H1 (cell line): ENCODE results near the gene CEBPE.

Experiments used
- CHD2 ChIP-seq: IDR thresholded peaks from 2 replicates; pipeline ENCODE4 v1.6.1; 2012; ENCODE audit warnings: low read length, improper control_type of control experiment
- CREB1 ChIP-seq: IDR thresholded peaks from 2 replicates; pipeline ENCODE4 v1.6.1; 2012; ENCODE audit warnings: inconsistent platforms
- EP300 ChIP-seq, 2 experiments: IDR thresholded peaks; 1 replicate in 1 of 2; 2 replicates in 1 of 2; pipeline ENCODE4 v1.6.1; 2011 to 2012; ENCODE audit warnings: low read depth in 2 of 2, low read length in 2 of 2, mild to moderate bottlenecking in 2 of 2, borderline replicate concordance in 1 of 2, inconsistent platforms in 1 of 2, moderate library complexity in 1 of 2
- EZH2 ChIP-seq: fragments of 200-600 bp; sonication (generic); IDR thresholded peaks from 2 replicates; pipeline ENCODE4 v1.7.1; 2012; ENCODE audit warnings: low read depth, mild to moderate bottlenecking, moderate library complexity, low read length, inconsistent platforms; ENCODE audit not compliant: severe bottlenecking
- KDM5A ChIP-seq: fragments of 200-600 bp; IDR thresholded peaks from 2 replicates; pipeline ENCODE4 v1.7.1; 2012; ENCODE audit warnings: mild to moderate bottlenecking, low read length, inconsistent platforms, mixed read lengths
- MAFK ChIP-seq: IDR thresholded peaks from 2 replicates; pipeline ENCODE4 v1.6.1; 2012; ENCODE audit warnings: low read depth, mild to moderate bottlenecking, improper control_type of control experiment, low read length
- PHF8 ChIP-seq: fragments of 200-600 bp; sonication (generic); conservative IDR thresholded peaks from 2 replicates; pipeline ENCODE4 v1.7.1; 2012; ENCODE audit warnings: low read depth, mild to moderate bottlenecking, inconsistent platforms, low read length, moderate library complexity
- POLR2AphosphoS5 ChIP-seq: IDR thresholded peaks from 2 replicates; pipeline ENCODE4 v1.6.1; 2011; ENCODE audit warnings: low read depth, low read length
- SUZ12 ChIP-seq: fragments of 200-600 bp; sonication (generic); IDR thresholded peaks from 2 replicates; pipeline ENCODE4 v1.6.1; 2012; ENCODE audit warnings: mild to moderate bottlenecking, inconsistent platforms, low read length, moderate library complexity, mixed read lengths
- TAF1 ChIP-seq: IDR thresholded peaks from 2 replicates; pipeline ENCODE4 v1.6.1; 2011; ENCODE audit warnings: mild to moderate bottlenecking, low read depth, low read length
- YY1 ChIP-seq: IDR thresholded peaks from 2 replicates; pipeline ENCODE4 v1.6.1; 2011; ENCODE audit warnings: low read depth, mild to moderate bottlenecking, low read length
- TF ChIP-seq, protein P1 (sequence below), 3 experiments: IDR thresholded peaks; 1 replicate in 2 of 3; 2 replicates in 1 of 3; pipeline versions ENCODE4 v1.5.1 to v1.6.1; 2011; ENCODE audit warnings: low read length in 3 of 3, mild to moderate bottlenecking in 3 of 3, inconsistent platforms in 2 of 3, low read depth in 1 of 3, moderate library complexity in 1 of 3; ENCODE audit not compliant: insufficient read depth in 1 of 3; ENCODE audit errors: control extremely low read depth in 1 of 3

DNA sequence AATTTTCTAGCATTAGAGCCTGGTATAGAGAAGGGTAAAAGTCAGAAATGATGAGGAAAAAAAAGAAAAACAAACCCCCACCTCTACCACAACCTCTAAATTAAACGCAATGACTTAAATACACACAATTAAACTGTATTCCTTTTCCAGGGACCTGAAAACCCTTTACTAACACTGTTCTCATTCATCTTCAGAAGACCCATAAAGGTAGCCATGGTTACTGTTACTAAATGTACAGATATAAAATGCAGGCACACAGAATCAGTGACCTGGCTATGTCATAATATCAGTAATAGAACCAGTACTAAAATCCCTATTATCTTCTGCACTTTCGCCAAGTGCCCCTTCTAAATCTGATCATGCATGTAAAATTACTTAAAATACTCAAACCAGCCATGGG lies 25.5 kb downstream of the CEBPE start:
- TF ChIP-seq, protein P1, sequence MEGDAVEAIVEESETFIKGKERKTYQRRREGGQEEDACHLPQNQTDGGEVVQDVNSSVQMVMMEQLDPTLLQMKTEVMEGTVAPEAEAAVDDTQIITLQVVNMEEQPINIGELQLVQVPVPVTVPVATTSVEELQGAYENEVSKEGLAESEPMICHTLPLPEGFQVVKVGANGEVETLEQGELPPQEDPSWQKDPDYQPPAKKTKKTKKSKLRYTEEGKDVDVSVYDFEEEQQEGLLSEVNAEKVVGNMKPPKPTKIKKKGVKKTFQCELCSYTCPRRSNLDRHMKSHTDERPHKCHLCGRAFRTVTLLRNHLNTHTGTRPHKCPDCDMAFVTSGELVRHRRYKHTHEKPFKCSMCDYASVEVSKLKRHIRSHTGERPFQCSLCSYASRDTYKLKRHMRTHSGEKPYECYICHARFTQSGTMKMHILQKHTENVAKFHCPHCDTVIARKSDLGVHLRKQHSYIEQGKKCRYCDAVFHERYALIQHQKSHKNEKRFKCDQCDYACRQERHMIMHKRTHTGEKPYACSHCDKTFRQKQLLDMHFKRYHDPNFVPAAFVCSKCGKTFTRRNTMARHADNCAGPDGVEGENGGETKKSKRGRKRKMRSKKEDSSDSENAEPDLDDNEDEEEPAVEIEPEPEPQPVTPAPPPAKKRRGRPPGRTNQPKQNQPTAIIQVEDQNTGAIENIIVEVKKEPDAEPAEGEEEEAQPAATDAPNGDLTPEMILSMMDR (IDR thresholded peaks at IDR 0.05; ENCODE audit: control extremely low read depth in 1 of 3, insufficient read depth in 1 of 3, low read depth in 1 of 3, low read length in 3 of 3): no peak
- no peak for TF ChIP-seq TAF1
- no peak for TF ChIP-seq PHF8
- no peak for TF ChIP-seq CHD2
- TF ChIP-seq EZH2: no peak
- no peak for TF ChIP-seq POLR2AphosphoS5
- TF ChIP-seq MAFK: no peak
- TF ChIP-seq EP300 (IDR thresholded peaks at IDR 0.05; ENCODE audit: borderline replicate concordance in 1 of 2, low read depth in 2 of 2, low read length in 2 of 2): no peak
- no peak for TF ChIP-seq CREB1
- TF ChIP-seq SUZ12: no peak
- TF ChIP-seq YY1: no peak
- no peak for TF ChIP-seq KDM5A
